ENCODE measurements around the gene FADS1. TPM values are rescaled to one million over a fixed set of nuclear protein-coding genes. Genes with fewer than 3 reads are reported as not detected.

The FADS1 gene
- total RNA-seq, 2 experiments from 2014 or later, result 33.9 to 34.4 TPM

GRCh38 chr11:61765550-61766253 is 51.1 kb downstream of the FADS1 start:
- POLR2A ChIA-PET, result no interaction called here
- intact Hi-C loops (cut with micrococcal nuclease), result no loop called here
- DNase-seq, result no peak
- TF ChIP-seq, protein P1, sequence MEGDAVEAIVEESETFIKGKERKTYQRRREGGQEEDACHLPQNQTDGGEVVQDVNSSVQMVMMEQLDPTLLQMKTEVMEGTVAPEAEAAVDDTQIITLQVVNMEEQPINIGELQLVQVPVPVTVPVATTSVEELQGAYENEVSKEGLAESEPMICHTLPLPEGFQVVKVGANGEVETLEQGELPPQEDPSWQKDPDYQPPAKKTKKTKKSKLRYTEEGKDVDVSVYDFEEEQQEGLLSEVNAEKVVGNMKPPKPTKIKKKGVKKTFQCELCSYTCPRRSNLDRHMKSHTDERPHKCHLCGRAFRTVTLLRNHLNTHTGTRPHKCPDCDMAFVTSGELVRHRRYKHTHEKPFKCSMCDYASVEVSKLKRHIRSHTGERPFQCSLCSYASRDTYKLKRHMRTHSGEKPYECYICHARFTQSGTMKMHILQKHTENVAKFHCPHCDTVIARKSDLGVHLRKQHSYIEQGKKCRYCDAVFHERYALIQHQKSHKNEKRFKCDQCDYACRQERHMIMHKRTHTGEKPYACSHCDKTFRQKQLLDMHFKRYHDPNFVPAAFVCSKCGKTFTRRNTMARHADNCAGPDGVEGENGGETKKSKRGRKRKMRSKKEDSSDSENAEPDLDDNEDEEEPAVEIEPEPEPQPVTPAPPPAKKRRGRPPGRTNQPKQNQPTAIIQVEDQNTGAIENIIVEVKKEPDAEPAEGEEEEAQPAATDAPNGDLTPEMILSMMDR (IDR thresholded peaks at IDR 0.05), result no peak
- Mint-ChIP-seq H3K4me1 (ENCODE audit: low read depth) (no peaks in the 10 kb centered on the region), H3K4me3 (no peak overlapping the region), H3K27me3 (no peaks in the 10 kb centered on the region), H3K36me3 (ENCODE audit: low read depth) (no peaks in the 10 kb centered on the region), H3K27ac (no peak overlapping the region), H3K9me3 (no peaks in the 10 kb centered on the region)
- CTCF ChIA-PET, result interaction anchor here (1.2 kb wide), 1 partner anchor 11 kb away, joined by 3 read pairs; no protein-coding TSS in a partner anchor
- no peak for ATAC-seq

DNA sequence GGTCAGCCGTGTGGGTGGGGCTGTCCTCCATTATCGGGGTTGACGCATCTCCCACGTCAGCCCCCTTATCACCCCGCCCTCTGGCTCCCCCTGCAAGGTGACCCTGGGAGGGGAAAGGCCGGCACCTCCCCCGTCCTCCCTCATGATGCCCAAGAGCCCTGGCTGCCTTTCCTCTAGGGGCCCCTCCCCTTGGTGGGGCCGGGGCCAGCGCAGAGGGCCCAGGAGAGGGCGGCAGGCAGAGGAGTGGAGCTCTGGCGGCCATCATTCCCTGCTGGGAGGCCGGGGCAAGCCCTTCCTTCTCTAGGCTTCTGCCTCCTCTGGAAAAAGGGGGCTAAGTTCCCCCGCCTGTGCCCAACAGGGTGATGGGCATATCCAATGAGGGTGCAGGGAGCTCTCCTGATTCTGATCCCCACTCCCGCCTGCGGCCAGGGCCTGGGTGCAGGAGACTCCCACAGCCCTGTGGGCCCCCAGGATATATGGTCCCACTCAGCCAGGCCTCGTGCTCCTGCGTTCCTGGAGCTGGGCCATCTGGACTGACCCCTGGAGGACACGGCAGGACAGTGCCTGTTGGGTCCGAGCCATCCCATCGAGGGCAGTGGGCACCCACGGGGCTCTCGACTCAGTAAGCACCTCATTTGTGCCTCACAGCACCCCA is 52.1 kb downstream of the FADS1 start:
- TF ChIP-seq, protein P1 (IDR thresholded peaks at IDR 0.05), result no peak
- Mint-ChIP-seq H3K9me3 (no peaks in the 10 kb centered on the region), H3K36me3 (ENCODE audit: low read depth) (no peaks in the 10 kb centered on the region), H3K4me1 (ENCODE audit: low read depth) (no peaks in the 10 kb centered on the region), H3K4me3 (no peak overlapping the region), H3K27ac (no peak overlapping the region), H3K27me3 (no peaks in the 10 kb centered on the region)
- DNase-seq (no peak), ATAC-seq (no peak)
- intact Hi-C loops (cut with micrococcal nuclease), result no loop called here
- ChIA-PET CTCF (interaction anchor here (0.7 to 1.2 kb wide), 2 partner anchors 12 to 15 kb away, joined by 3 read pairs; no protein-coding TSS in a partner anchor), POLR2A (no interaction called here)

- intact Hi-C loops (cut with micrococcal nuclease), result no loop called here
- CTCF ChIA-PET, result interaction anchor here (0.7 to 0.8 kb wide), 2 partner anchors 11 to 15 kb away, joined by 3 read pairs; no protein-coding TSS in a partner anchor
Observed at GRCh38 chr11:61763930-61764605, 52.7 kb downstream of the FADS1 start.

DNA sequence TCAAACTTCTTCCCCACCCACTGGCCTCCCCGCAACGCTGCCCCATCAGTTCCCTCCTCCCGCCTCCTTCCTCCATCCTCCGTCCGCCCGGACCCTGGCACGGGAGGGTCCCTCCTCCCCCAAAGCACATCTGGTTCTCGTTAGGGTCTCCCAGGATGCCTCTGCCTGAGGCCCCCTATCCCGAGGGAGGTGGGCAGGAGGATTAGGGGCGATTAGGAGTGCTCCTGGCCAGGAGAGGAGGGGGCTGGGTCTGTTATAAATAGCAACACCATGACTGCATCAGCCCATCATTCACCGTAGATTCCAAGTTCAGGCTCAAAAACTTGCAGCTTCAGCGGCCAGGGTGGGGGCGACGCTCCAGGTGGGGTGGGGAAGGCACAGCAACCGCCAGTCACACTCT is 54.0 kb downstream of the FADS1 start:
- ChIA-PET CTCF (interaction anchor here (1.4 to 2.1 kb wide), 4 partner anchors 10 to 319 kb away, joined by 3 to 6 read pairs (median 4); no protein-coding TSS in a partner anchor), POLR2A (no interaction called here)
- no peak for DNase-seq
- intact Hi-C loops (cut with micrococcal nuclease), result no loop called here
- TF ChIP-seq, protein P1 (IDR thresholded peaks at IDR 0.05), result no peak
- Mint-ChIP-seq H3K9me3 (no peaks in the 10 kb centered on the region), H3K27me3 (no peaks in the 10 kb centered on the region), H3K36me3 (ENCODE audit: low read depth) (no peaks in the 10 kb centered on the region), H3K4me3 (no peak overlapping the region), H3K4me1 (ENCODE audit: low read depth) (no peaks in the 10 kb centered on the region), H3K27ac (no peak overlapping the region)
- ATAC-seq, result no peak

More at GRCh38 chr11:61763930-61764605, 52.7 kb downstream of the FADS1 start:
- no peaks in the 10 kb centered on the region for H3K9me3 Mint-ChIP-seq
- H3K4me1 Mint-ChIP-seq (ENCODE audit: low read depth), result no peaks in the 10 kb centered on the region
- H3K27me3 Mint-ChIP-seq, result no peaks in the 10 kb centered on the region
- POLR2A ChIA-PET, result no interaction called here
- TF ChIP-seq, protein P1 (IDR thresholded peaks at IDR 0.05), result no peak
- ATAC-seq, result no peak
- no peak for DNase-seq
- H3K36me3 Mint-ChIP-seq (ENCODE audit: low read depth), result no peaks in the 10 kb centered on the region
- H3K27ac Mint-ChIP-seq, result no peak overlapping the region
- H3K4me3 Mint-ChIP-seq, result no peak overlapping the region

All from activated CD8-positive, alpha-beta T cell treated with anti-CD3 and anti-CD28 coated beads for 36 hours (primary cell).